ENCODE measurements around the gene CILP2.

Gene CILP2

GRCh38 chr19:19500975-19501644 is 37.0 kb upstream of the CILP2 start:
- Histone ChIP-seq H3K9me3 (ENCODE audit: low read length) (no peaks in the 10 kb centered on the region), H3K4me1 (ENCODE audit: insufficient read depth, low read length) (no peaks in the 10 kb centered on the region), H3K27me3 (ENCODE audit: insufficient read depth, low read length) (no peaks in the 10 kb centered on the region), H2AFZ (ENCODE audit: low read depth, low read length) (no peak overlapping the region), H3K36me3 (ENCODE audit: insufficient read depth, low read length) (peaks cover 94% of the 10 kb centered on the region), H3K4me3 (ENCODE audit: low read length) (no peak overlapping the region)

GRCh38 chr19:19501798-19502197 is 36.3 kb upstream of the CILP2 start:
- Histone ChIP-seq H3K4me1 (ENCODE audit: insufficient read depth, low read length) (no peaks in the 10 kb centered on the region), H3K27me3 (ENCODE audit: insufficient read depth, low read length) (no peaks in the 10 kb centered on the region), H3K4me3 (ENCODE audit: low read length) (no peak overlapping the region), H2AFZ (ENCODE audit: low read depth, low read length) (no peak overlapping the region), H3K36me3 (ENCODE audit: insufficient read depth, low read length) (peaks cover 94% of the 10 kb centered on the region), H3K9me3 (ENCODE audit: low read length) (no peaks in the 10 kb centered on the region)

- peaks cover 97% of the 10 kb centered on the region for H3K36me3 ChIP-seq (ENCODE audit: insufficient read depth, low read length)
Observed at GRCh38 chr19:19502281-19502680, 35.8 kb upstream of the CILP2 start.

GRCh38 chr19:19502808-19503602 is 35.1 kb upstream of the CILP2 start:
- Histone ChIP-seq H3K4me3 (ENCODE audit: low read length) (no peak overlapping the region), H3K9me3 (ENCODE audit: low read length) (no peaks in the 10 kb centered on the region), H3K36me3 (ENCODE audit: insufficient read depth, low read length) (peaks cover 97% of the 10 kb centered on the region), H3K27me3 (ENCODE audit: insufficient read depth, low read length) (no peaks in the 10 kb centered on the region), H3K4me1 (ENCODE audit: insufficient read depth, low read length) (no peaks in the 10 kb centered on the region), H2AFZ (ENCODE audit: low read depth, low read length) (no peak overlapping the region)

More at GRCh38 chr19:19502281-19502680, 35.8 kb upstream of the CILP2 start:
- Histone ChIP-seq H3K27me3 (ENCODE audit: insufficient read depth, low read length) (no peaks in the 10 kb centered on the region), H3K4me1 (ENCODE audit: insufficient read depth, low read length) (no peaks in the 10 kb centered on the region), H2AFZ (ENCODE audit: low read depth, low read length) (no peak overlapping the region), H3K4me3 (ENCODE audit: low read length) (no peak overlapping the region), H3K9me3 (ENCODE audit: low read length) (no peaks in the 10 kb centered on the region)

- Histone ChIP-seq H3K27me3 (ENCODE audit: insufficient read depth, low read length) (no peaks in the 10 kb centered on the region), H3K9me3 (ENCODE audit: low read length) (no peaks in the 10 kb centered on the region), H3K4me1 (ENCODE audit: insufficient read depth, low read length) (peaks cover 3% of the 10 kb centered on the region), H3K36me3 (ENCODE audit: insufficient read depth, low read length) (peaks cover 80% of the 10 kb centered on the region), H3K4me3 (ENCODE audit: low read length) (no peak overlapping the region), H2AFZ (ENCODE audit: low read depth, low read length) (no peak overlapping the region)
Observed at GRCh38 chr19:19504754-19505668, 33.1 kb upstream of the CILP2 start.

- Histone ChIP-seq H3K27me3 (ENCODE audit: insufficient read depth, low read length) (no peaks in the 10 kb centered on the region), H3K9me3 (ENCODE audit: low read length) (no peaks in the 10 kb centered on the region), H3K36me3 (ENCODE audit: insufficient read depth, low read length) (peaks cover 73% of the 10 kb centered on the region), H3K4me1 (ENCODE audit: insufficient read depth, low read length) (peaks cover 3% of the 10 kb centered on the region), H2AFZ (ENCODE audit: low read depth, low read length) (no peak overlapping the region), H3K4me3 (ENCODE audit: low read length) (no peak overlapping the region)
Observed at GRCh38 chr19:19505669-19506326, 32.3 kb upstream of the CILP2 start.

- H3K27me3 ChIP-seq (ENCODE audit: insufficient read depth, low read length), result no peaks in the 10 kb centered on the region
- no peaks in the 10 kb centered on the region for H3K9me3 ChIP-seq (ENCODE audit: low read length)
- peaks cover 3% of the 10 kb centered on the region for H3K4me1 ChIP-seq (ENCODE audit: insufficient read depth, low read length)
- no peak overlapping the region for H3K4me3 ChIP-seq (ENCODE audit: low read length)
- no peak overlapping the region for H2AFZ ChIP-seq (ENCODE audit: low read depth, low read length)
- peaks cover 65% of the 10 kb centered on the region for H3K36me3 ChIP-seq (ENCODE audit: insufficient read depth, low read length)
Observed at GRCh38 chr19:19506592-19506991, 31.5 kb upstream of the CILP2 start.

GRCh38 chr19:19507354-19507753 is 30.7 kb upstream of the CILP2 start:
- Histone ChIP-seq H2AFZ (ENCODE audit: low read depth, low read length) (no peak overlapping the region), H3K4me3 (ENCODE audit: low read length) (no peak overlapping the region), H3K4me1 (ENCODE audit: insufficient read depth, low read length) (peaks cover 3% of the 10 kb centered on the region), H3K36me3 (ENCODE audit: insufficient read depth, low read length) (peaks cover 57% of the 10 kb centered on the region), H3K27me3 (ENCODE audit: insufficient read depth, low read length) (no peaks in the 10 kb centered on the region), H3K9me3 (ENCODE audit: low read length) (no peaks in the 10 kb centered on the region)

- Histone ChIP-seq H3K4me1 (ENCODE audit: insufficient read depth, low read length) (peaks cover 3% of the 10 kb centered on the region), H3K27me3 (ENCODE audit: insufficient read depth, low read length) (no peaks in the 10 kb centered on the region), H3K36me3 (ENCODE audit: insufficient read depth, low read length) (peaks cover 48% of the 10 kb centered on the region), H2AFZ (ENCODE audit: low read depth, low read length) (no peak overlapping the region), H3K4me3 (ENCODE audit: low read length) (no peak overlapping the region), H3K9me3 (ENCODE audit: low read length) (no peaks in the 10 kb centered on the region)
Observed at GRCh38 chr19:19508217-19508616, 29.8 kb upstream of the CILP2 start.

- H3K27me3 ChIP-seq (ENCODE audit: insufficient read depth, low read length), result no peaks in the 10 kb centered on the region
- H3K9me3 ChIP-seq (ENCODE audit: low read length), result peaks cover 3% of the 10 kb centered on the region
- H3K4me3 ChIP-seq (ENCODE audit: low read length), result no peak overlapping the region
- H3K4me1 ChIP-seq (ENCODE audit: insufficient read depth, low read length), result peaks cover 6% of the 10 kb centered on the region
- no peak overlapping the region for H2AFZ ChIP-seq (ENCODE audit: low read depth, low read length)
- H3K36me3 ChIP-seq (ENCODE audit: insufficient read depth, low read length), result peaks cover 28% of the 10 kb centered on the region
Observed at GRCh38 chr19:19510432-19510831, 27.6 kb upstream of the CILP2 start.

- peaks cover 14% of the 10 kb centered on the region for H3K4me1 ChIP-seq (ENCODE audit: insufficient read depth, low read length)
- H3K4me3 ChIP-seq (ENCODE audit: low read length), result no peak overlapping the region
Observed at GRCh38 chr19:19513682-19514081, 24.4 kb upstream of the CILP2 start.

GRCh38 chr19:19514215-19514657 is 23.8 kb upstream of the CILP2 start:
- Histone ChIP-seq H3K4me3 (ENCODE audit: low read length) (no peak overlapping the region), H3K9me3 (ENCODE audit: low read length) (peaks cover 3% of the 10 kb centered on the region), H2AFZ (ENCODE audit: low read depth, low read length) (no peak overlapping the region), H3K27me3 (ENCODE audit: insufficient read depth, low read length) (no peaks in the 10 kb centered on the region), H3K36me3 (ENCODE audit: insufficient read depth, low read length) (peaks cover 7% of the 10 kb centered on the region), H3K4me1 (ENCODE audit: insufficient read depth, low read length) (peaks cover 12% of the 10 kb centered on the region)

More at GRCh38 chr19:19513682-19514081, 24.4 kb upstream of the CILP2 start:
- Histone ChIP-seq H3K27me3 (ENCODE audit: insufficient read depth, low read length) (no peaks in the 10 kb centered on the region), H3K36me3 (ENCODE audit: insufficient read depth, low read length) (peaks cover 5% of the 10 kb centered on the region), H2AFZ (ENCODE audit: low read depth, low read length) (no peak overlapping the region), H3K9me3 (ENCODE audit: low read length) (peaks cover 3% of the 10 kb centered on the region)

All from neuron (in vitro differentiated cells).